ENCODE measurements around the gene LYRM9.
"Not testable (repeated sequence)": the region's sequence is repeated elsewhere in the genome, so short reads cannot be mapped to it uniquely, and the experiment has no call there.

LYRM9 gene

DNA sequence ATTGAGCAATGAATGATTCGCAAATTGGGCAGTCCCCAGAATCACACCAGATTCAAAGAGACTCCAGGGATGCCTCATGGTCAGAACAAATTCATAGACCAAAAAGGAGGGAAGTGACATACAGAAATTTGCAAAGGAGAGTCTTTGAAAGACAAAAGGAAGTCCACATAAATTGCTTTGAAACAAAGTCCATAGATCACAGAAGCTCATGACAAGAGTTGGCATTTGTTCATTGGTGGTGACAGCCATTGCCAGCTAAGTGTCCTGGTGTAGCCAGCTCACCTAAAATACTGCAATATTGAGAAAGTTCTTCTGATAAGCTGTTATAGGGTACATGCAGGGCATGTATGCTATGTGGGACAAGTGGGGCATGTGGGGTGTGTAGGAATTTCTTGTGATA lies 55.4 kb downstream of the LYRM9 start:
- not testable (repeated sequence) for DNase-seq

GRCh38 chr17:27836651-27837050 lies 56.5 kb downstream of the LYRM9 start:
- no peak for DNase-seq

- DNase-seq = no peak
These were observed 58.6 kb downstream of the LYRM9 start for GRCh38 chr17:27834571-27834970.

GRCh38 chr17:27832831-27833230 lies 60.3 kb downstream of the LYRM9 start:
- DNase-seq = no peak

GRCh38 chr17:27829888-27830287 lies 63.3 kb downstream of the LYRM9 start:
- DNase-seq = not testable (repeated sequence)

- DNase-seq = not testable (repeated sequence)
These were observed 63.9 kb downstream of the LYRM9 start for GRCh38 chr17:27829143-27829711.

Data from NK-92 treated with Interleukin-12 subunit alpha and Interleukin-12 subunit beta, amount 100 ng/mL, for 24 hours (cell line).